Activated CD4-positive, alpha-beta memory T cell treated with anti-CD3 and anti-CD28 coated beads, Interleukin-2, amount 10 ng/mL, durations not matched to agents 7 days and 5 days (primary cell): ENCODE measurements around the gene RGS3. TPM values are rescaled to one million over a fixed set of nuclear protein-coding genes. Genes with fewer than 3 reads are reported as not detected.

Source experiments
- CTCF ChIA-PET: fragments of 350-600 bp; sonication (Branson Sonifier 250); formaldehyde crosslinking; loops from one replicate; lab custom pipeline; 2021; ENCODE audit warnings: antibody characterized with exemption, inconsistent platforms; lab: Charles Lee
- POLR2A ChIA-PET: fragments of 350-600 bp; sonication (Branson Sonifier 250); formaldehyde crosslinking; loops from one replicate; lab custom pipeline; 2021; ENCODE audit warnings: antibody characterized with exemption; lab: Charles Lee
- DNase-seq: peaks from one replicate; pipeline ENCODE4 v3.0.0-alpha.2; 2020
- H3K27ac Mint-ChIP-seq: one replicate; pipeline ENCODE4 v1.8.0; 2021; ENCODE audit warnings: mild to moderate bottlenecking, mixed read lengths
- H3K27me3 Mint-ChIP-seq: one replicate; pipeline ENCODE4 v1.8.0; 2021; ENCODE audit warnings: mixed read lengths
- H3K36me3 Mint-ChIP-seq: one replicate; pipeline ENCODE4 v1.8.0; 2021; ENCODE audit warnings: low read depth, mixed read lengths
- H3K4me1 Mint-ChIP-seq: one replicate; pipeline ENCODE4 v1.8.0; 2021; ENCODE audit warnings: mixed read lengths
- H3K4me3 Mint-ChIP-seq: one replicate; pipeline ENCODE4 v1.8.0; 2021; ENCODE audit warnings: mild to moderate bottlenecking, mixed read lengths
- H3K9me3 Mint-ChIP-seq: one replicate; pipeline ENCODE4 v1.8.0; 2021; ENCODE audit warnings: mixed read lengths
- total RNA-seq, 2 experiments: library from RNA; stranded (reverse); gene quantifications; one replicate each; pipeline ENCODE4 v1.2.3, GENCODE V29; 2021

The RGS3 gene
- total RNA-seq, 2 experiments from 2014 or later, result 22.7 to 24.0 TPM

DNA sequence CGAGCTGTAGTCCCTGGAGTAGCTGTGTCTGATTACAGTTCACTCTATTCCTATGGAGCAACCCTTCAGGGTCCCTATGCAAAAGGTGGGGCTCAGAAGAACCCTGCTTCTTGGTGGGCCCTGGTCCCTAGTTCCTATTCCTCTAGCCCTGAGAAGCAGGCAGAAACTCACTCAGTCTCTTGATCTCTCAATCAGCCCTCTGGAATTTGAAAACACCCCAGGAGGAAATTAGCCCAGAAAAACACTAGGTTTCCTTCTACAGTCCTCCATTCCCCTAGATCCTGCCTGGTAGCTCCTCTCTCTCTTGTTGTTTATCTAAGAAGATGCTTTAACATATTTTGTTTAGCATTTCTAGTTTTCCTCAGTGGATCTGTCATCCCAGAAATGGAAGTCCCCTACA is 7.6 kb downstream of the RGS3 start:
- DNase-seq, result no peak
- POLR2A ChIA-PET, result no interaction called here
- Mint-ChIP-seq H3K27ac (no peak overlapping the region), H3K9me3 (peaks cover 2% of the 10 kb centered on the region), H3K36me3 (no peaks in the 10 kb centered on the region), H3K4me3 (no peak overlapping the region), H3K4me1 (no peaks in the 10 kb centered on the region), H3K27me3 (no peaks in the 10 kb centered on the region)
- CTCF ChIA-PET, result interaction anchor here (1.2 kb wide), 1 partner anchor 25 kb away, joined by 3 read pairs; no protein-coding TSS in a partner anchor

DNA sequence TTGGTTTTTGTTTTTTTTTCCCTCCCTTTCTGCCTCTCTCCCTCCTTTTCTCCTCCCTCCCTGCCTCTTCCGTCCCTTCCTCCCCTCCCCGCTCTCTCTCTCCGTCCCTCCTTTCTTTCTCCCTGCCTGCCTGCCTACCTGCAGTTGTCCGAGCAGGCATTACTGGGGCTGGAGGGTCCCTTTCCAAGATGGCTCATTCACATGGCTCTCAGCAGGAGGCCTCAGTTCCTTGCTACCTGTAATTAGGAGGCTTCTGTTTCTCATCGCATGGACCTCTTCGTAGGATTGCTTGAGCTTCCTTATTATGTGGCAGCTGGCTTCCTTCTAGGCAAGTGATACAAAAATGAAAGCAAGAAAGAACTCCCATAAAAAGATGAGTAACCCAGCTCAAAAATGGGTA is 8.0 kb downstream of the RGS3 start:
- H3K4me1 Mint-ChIP-seq, result no peaks in the 10 kb centered on the region
- ChIA-PET CTCF (no interaction called here), POLR2A (no interaction called here)
- H3K36me3 Mint-ChIP-seq, result no peaks in the 10 kb centered on the region
- H3K27ac Mint-ChIP-seq, result no peak overlapping the region
- no peak for DNase-seq
- H3K27me3 Mint-ChIP-seq, result no peaks in the 10 kb centered on the region
- H3K4me3 Mint-ChIP-seq, result no peak overlapping the region
- peaks cover 2% of the 10 kb centered on the region for H3K9me3 Mint-ChIP-seq

DNA sequence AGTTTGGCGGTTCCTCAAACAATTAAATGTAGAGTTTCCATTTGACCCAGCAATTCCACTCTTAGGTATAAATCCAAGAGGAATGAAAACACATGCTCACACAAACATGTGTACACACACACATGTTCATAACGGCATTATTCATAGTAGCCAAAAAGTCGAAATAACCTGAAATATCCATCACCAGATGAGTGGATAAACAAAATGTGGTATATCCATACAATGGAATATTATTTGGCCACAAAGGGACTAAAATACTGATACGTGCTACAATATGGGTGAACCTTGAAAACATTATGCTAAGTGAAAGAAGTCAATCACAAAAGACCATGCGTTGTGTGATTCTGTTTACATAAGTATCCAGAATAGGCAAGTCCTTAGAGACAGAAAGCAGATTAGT is 8.7 kb downstream of the RGS3 start:
- Mint-ChIP-seq H3K4me1 (no peaks in the 10 kb centered on the region), H3K9me3 (peaks cover 2% of the 10 kb centered on the region), H3K27ac (no peak overlapping the region), H3K36me3 (no peaks in the 10 kb centered on the region), H3K27me3 (peaks cover under 1% of the 10 kb centered on the region), H3K4me3 (no peak overlapping the region)
- CTCF ChIA-PET, result no interaction called here
- POLR2A ChIA-PET, result no interaction called here
- DNase-seq, result no peak

DNA sequence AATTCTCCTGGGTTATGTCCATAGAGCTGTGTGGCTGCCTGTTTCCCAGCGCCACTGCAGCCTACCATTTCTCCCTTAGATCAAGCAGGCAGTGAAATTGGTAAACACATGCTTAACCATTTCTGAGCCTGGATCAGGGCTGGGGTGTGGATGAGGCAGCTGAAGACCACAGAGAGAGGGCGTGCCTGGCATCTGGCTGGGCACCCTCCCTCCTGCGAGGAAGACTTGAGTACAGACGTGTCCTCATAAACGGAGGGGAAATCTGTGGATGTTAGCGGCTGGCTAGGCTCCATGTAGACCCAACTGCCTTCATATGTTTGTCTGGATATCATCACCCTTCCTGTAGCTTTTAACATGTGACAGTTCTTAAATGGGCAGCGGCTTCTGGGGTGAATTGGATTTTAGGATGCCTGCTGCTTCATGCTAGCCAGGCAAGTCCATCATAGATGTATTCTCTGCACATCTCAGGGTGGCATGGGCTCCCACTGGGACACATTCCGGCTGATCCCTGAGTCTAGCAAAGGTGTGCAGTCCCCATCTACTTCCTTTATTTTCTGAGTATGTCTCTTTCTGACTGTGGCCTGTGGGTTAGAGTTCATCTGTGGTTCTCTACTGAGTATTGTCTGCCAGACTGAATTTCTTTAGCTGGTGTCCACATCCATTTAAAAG is 11.0 kb downstream of the RGS3 start:
- CTCF ChIA-PET, result interaction anchor here (0.8 to 1.8 kb wide), 2 partner anchors 10 to 28 kb away, joined by 4 to 5 read pairs; no protein-coding TSS in a partner anchor
- Mint-ChIP-seq H3K36me3 (no peaks in the 10 kb centered on the region), H3K4me1 (peaks cover 9% of the 10 kb centered on the region), H3K4me3 (no peak overlapping the region), H3K27me3 (peaks cover 7% of the 10 kb centered on the region), H3K27ac (no peak overlapping the region), H3K9me3 (no peaks in the 10 kb centered on the region)
- no peak for DNase-seq
- POLR2A ChIA-PET, result no interaction called here

DNA sequence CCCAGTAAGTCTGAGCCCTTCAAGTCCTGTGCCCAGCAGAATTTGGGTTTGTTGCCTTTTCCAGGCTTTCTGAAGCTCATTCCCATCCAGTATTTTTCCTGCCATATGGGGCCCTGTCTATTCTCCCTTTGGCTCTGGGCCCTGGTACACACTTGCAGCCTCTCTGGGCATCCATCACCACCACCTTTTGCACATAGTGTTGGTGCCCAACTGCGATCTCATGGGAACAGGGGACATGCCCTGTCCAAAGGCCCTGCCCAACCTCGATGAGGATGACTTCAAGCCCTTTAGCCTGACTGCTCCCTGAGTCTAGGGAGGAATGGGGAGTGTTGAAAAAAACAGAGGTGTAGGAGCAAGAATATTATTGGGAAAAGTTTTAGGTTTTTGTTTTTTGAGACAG is 11.5 kb downstream of the RGS3 start:
- no peaks in the 10 kb centered on the region for H3K9me3 Mint-ChIP-seq
- H3K36me3 Mint-ChIP-seq, result no peaks in the 10 kb centered on the region
- ChIA-PET POLR2A (no interaction called here), CTCF (no interaction called here)
- H3K4me1 Mint-ChIP-seq, result peaks cover 13% of the 10 kb centered on the region
- no peak for DNase-seq
- H3K4me3 Mint-ChIP-seq, result no peak overlapping the region
- H3K27ac Mint-ChIP-seq, result no peak overlapping the region
- peaks cover 7% of the 10 kb centered on the region for H3K27me3 Mint-ChIP-seq

DNA sequence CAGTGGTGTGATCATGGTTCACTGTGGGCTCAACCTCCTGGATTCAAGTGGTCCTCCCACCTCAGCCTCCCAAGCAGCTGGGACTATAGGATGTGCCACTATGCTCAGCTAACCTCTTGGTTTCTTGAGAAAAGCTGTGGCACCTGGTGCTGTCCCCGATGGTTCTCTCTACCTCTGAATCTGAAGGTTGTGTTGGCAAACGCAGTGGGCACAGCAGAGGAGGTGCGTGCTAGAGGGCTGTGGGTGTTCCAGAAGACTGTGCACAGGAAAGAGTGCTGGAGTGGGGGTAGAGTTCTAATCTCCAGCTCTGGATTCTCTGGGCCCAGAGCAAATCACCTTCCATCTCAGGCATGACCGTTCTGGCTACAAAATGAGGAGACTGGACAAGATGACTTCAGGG is 12.5 kb downstream of the RGS3 start:
- DNase-seq, result no peak
- peaks cover 13% of the 10 kb centered on the region for H3K4me1 Mint-ChIP-seq
- ChIA-PET POLR2A (no interaction called here), CTCF (no interaction called here)
- no peaks in the 10 kb centered on the region for H3K9me3 Mint-ChIP-seq
- no peak overlapping the region for H3K27ac Mint-ChIP-seq
- H3K27me3 Mint-ChIP-seq, result peaks cover 7% of the 10 kb centered on the region
- H3K36me3 Mint-ChIP-seq, result no peaks in the 10 kb centered on the region
- H3K4me3 Mint-ChIP-seq, result no peak overlapping the region

DNA sequence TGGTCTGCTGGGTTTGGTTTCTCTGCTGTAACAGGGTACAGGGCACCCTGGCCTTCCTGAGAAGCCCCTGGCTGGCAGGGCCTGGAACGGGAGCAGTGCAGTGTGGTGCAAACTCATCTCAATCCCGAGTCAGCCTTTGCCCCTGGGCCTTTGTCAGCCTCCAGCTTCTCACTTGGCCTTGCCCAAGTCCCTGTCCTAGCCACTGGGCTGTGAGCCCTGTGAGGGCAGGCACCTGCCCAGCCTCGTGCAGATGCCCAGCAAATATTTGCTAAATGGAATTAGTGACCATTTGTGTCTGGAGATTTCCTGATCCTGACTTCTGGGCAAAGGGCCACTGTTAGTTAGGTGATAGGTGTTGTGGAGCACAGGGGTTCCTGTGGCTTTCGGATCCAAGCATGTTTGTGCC is 13.0 kb downstream of the RGS3 start:
- H3K27me3 Mint-ChIP-seq, result peaks cover 7% of the 10 kb centered on the region
- H3K36me3 Mint-ChIP-seq, result no peaks in the 10 kb centered on the region
- H3K27ac Mint-ChIP-seq, result no peak overlapping the region
- peaks cover 13% of the 10 kb centered on the region for H3K4me1 Mint-ChIP-seq
- H3K9me3 Mint-ChIP-seq, result no peaks in the 10 kb centered on the region
- CTCF ChIA-PET, result no interaction called here
- POLR2A ChIA-PET, result no interaction called here
- no peak overlapping the region for H3K4me3 Mint-ChIP-seq
- DNase-seq, result no peak

DNA sequence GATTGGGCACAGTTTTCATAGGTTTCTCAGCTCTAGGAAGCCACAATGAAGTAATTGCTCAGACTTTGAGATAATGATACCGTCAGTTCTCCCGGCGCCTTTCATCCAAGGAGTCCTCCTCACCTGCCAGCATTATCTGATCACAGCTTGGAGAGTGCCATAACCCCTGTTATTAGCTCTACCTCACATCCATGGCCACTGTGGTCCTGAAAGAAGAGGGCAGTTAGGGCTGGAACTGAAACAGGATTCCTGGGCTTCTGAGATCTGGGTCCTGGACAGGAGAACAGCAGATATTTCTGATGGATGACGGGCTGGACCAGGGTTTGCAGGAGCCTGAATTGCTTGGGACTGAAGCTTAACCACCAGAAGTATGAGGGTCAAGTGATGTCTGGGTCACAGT is 13.5 kb downstream of the RGS3 start:
- Mint-ChIP-seq H3K27me3 (peaks cover 7% of the 10 kb centered on the region), H3K9me3 (no peaks in the 10 kb centered on the region), H3K4me3 (no peak overlapping the region), H3K36me3 (no peaks in the 10 kb centered on the region), H3K27ac (no peak overlapping the region), H3K4me1 (peaks cover 13% of the 10 kb centered on the region)
- DNase-seq, result no peak
- ChIA-PET POLR2A (no interaction called here), CTCF (no interaction called here)

DNA sequence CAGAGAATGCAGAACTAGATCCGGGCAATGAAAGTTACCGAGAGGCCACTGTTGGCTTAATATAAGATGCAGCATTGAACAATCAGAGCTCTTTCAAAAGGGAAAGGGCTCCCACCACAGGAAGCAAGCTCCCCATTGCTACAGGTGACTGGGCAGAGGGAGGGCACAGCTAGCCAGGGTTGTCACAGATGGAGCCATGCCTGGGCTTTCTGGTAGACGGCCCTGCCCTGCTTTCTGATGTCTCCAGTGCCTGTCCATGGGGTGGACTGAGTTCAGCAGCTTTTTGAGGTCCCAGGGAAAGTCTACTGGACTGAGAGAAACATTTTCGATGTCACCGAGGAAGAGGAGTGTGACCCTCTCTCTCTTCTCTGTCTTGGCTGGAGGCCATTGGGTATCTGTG is 14.1 kb downstream of the RGS3 start:
- ChIA-PET CTCF (no interaction called here), POLR2A (no interaction called here)
- no peak overlapping the region for H3K4me3 Mint-ChIP-seq
- H3K36me3 Mint-ChIP-seq, result no peaks in the 10 kb centered on the region
- no peaks in the 10 kb centered on the region for H3K9me3 Mint-ChIP-seq
- peaks cover 13% of the 10 kb centered on the region for H3K4me1 Mint-ChIP-seq
- H3K27ac Mint-ChIP-seq, result no peak overlapping the region
- DNase-seq, result no peak
- peaks cover 7% of the 10 kb centered on the region for H3K27me3 Mint-ChIP-seq

DNA sequence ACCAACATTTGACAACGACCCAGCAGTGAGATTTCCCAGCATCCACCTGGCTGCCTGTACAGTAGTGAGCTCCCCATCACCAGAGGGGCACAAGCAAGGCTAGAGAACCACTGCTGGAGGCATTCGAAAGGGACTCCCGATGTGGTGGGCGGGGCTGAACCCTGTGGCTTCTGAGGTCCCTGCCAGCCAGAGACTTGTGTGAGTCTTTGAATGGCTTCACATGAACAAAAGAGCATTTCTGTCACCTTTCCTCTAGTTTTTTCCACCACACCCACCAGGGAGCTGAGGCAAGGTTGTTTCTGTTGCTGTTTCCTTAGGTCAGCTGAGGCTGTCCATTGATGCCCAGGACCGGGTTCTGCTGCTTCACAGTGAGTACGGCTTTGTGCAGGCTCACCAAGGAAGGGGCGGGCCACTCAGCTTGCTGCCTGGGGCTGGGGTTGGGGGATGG is 15.7 kb downstream of the RGS3 start:
- Mint-ChIP-seq H3K9me3 (no peaks in the 10 kb centered on the region), H3K27me3 (peaks cover 7% of the 10 kb centered on the region), H3K4me3 (no peak overlapping the region), H3K4me1 (peaks cover 13% of the 10 kb centered on the region), H3K27ac (no peak overlapping the region), H3K36me3 (no peaks in the 10 kb centered on the region)
- CTCF ChIA-PET, result interaction anchor here (1.1 to 1.4 kb wide), 2 partner anchors 78 to 103 kb away, joined by 3 to 4 read pairs; partner anchors contain the start of gene ALAD
- POLR2A ChIA-PET, result interaction anchor here (1.1 kb wide), 1 partner anchor 38 kb away, joined by 4 read pairs; no protein-coding TSS in a partner anchor
- peak; percentile 38 for DNase-seq

DNA sequence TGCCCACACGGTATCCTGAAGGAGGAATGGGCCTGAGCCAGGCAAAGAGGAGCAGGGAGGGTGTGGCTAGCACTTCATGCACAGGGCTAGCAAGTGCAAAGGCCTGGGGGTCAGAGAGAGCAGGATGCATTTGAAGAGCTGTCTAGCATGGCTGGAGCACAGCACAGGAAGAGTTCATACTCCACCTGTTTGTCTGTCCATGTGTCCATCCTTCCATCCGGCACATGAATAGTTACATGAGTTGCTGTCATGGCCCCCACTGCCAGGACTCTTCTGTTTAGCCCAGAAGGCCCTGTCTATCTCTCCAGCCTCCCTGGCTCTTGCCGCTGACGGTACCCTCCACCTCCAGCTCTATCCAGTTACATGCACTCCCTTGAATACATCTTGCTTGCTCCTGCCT is 17.1 kb downstream of the RGS3 start:
- ChIA-PET CTCF (no interaction called here), POLR2A (interaction anchor here (0.9 kb wide), 1 partner anchor 9 kb away, joined by 3 read pairs; no protein-coding TSS in a partner anchor)
- Mint-ChIP-seq H3K4me3 (no peak overlapping the region), H3K27me3 (peaks cover 7% of the 10 kb centered on the region), H3K4me1 (peaks cover 13% of the 10 kb centered on the region), H3K9me3 (no peaks in the 10 kb centered on the region), H3K27ac (no peak overlapping the region), H3K36me3 (no peaks in the 10 kb centered on the region)
- DNase-seq, result no peak

DNA sequence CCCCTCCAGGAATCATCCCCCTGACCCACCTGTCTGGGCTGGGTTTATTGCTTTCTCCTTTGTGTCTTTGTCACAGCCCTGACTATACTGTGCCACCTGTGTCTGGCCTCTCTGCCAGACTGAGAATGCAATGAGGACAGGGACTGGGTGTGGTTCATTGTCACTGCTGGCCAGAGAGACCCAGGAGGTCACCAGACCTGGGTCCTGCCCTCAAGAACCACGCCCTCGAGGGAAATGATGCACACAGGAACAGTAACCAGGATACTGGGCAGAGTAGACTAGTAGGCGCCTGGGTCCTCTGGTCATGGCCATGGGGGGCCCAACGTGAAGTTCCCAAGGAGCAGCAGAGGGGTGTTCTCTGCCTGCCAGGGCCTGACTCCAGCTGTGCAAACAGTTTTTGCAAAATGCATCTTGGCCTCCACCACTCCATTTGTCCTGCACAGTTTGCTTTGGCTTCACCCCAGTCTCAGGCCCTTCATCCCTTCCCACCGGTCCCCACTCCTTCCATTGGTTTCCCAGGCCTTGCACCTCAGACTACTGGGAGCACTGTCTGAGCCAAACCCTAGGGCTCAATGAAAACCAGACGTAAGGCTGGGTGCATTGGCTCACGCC is 17.8 kb downstream of the RGS3 start:
- no peak for DNase-seq
- no peak overlapping the region for H3K4me3 Mint-ChIP-seq
- no peak overlapping the region for H3K27ac Mint-ChIP-seq
- POLR2A ChIA-PET, result no interaction called here
- peaks cover 7% of the 10 kb centered on the region for H3K27me3 Mint-ChIP-seq
- peaks cover 13% of the 10 kb centered on the region for H3K4me1 Mint-ChIP-seq
- CTCF ChIA-PET, result no interaction called here
- no peaks in the 10 kb centered on the region for H3K9me3 Mint-ChIP-seq
- H3K36me3 Mint-ChIP-seq, result no peaks in the 10 kb centered on the region

DNA sequence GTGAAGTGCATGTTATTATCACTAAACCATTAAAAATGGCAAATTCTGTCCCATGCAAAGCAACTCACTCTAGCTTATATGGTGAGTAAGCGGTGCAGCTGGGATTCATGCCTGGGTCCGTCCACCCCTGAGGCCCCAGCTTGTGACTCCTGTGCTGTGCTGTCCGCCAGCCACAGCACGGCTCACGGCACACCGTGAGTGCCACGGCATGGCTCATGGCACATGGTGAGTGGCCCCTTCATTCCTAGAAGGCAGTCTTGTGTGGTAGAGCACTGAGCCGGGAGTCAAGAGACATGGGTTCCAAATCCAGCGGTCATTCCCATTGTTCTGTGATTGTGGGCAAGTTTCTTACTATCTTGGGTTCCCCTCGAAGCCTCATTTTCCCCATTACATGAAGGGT is 18.8 kb downstream of the RGS3 start:
- Mint-ChIP-seq H3K4me3 (no peak overlapping the region), H3K9me3 (no peaks in the 10 kb centered on the region), H3K27ac (no peak overlapping the region), H3K27me3 (peaks cover 5% of the 10 kb centered on the region), H3K4me1 (peaks cover 13% of the 10 kb centered on the region), H3K36me3 (no peaks in the 10 kb centered on the region)
- ChIA-PET CTCF (no interaction called here), POLR2A (no interaction called here)
- no peak for DNase-seq
